Esophagus muscularis mucosa (tissue), 4 donors: ENCODE data around the gene CD55. TPM values are rescaled to one million over a fixed set of nuclear protein-coding genes. Genes with fewer than 3 reads are reported as not detected.

ENCODE experiments used
- DNase-seq: peaks from one replicate; pipeline ENCODE4 v3.0.0-alpha.2; 2017; ENCODE audit errors: extremely low spot score
- H3K27ac ChIP-seq, 4 donors: fragments of 200-600 bp; sonication (generic); replicated peaks in 1 of 4; 1 replicate in 3 of 4; 2 replicates in 1 of 4; pipeline ENCODE4 v1.5.1; 2016 to 2019; ENCODE audit warnings: mild to moderate bottlenecking in 1 of 4
- H3K27me3 ChIP-seq, 4 donors: fragments of 200-600 bp; sonication (generic); one replicate each; pipeline versions ENCODE4 v1.5.1 to v1.6.0; 2016 to 2019
- H3K36me3 ChIP-seq, 4 donors: fragments of 200-600 bp; sonication (generic); one replicate each; pipeline ENCODE4 v1.5.1; 2016 to 2019
- H3K4me1 ChIP-seq, 4 donors: fragments of 200-600 bp; sonication (generic); one replicate each; pipeline ENCODE4 v1.5.1; 2016 to 2019
- H3K4me3 ChIP-seq, 4 donors: fragments of 200-600 bp; sonication (generic); 1 replicate in 2 of 4; 2 replicates in 2 of 4; pipeline ENCODE4 v1.5.1; 2016 to 2019; ENCODE audit warnings: mild to moderate bottlenecking in 4 of 4, moderate library complexity in 1 of 4
- H3K9me3 ChIP-seq, 4 donors: fragments of 200-600 bp; sonication (generic); 1 replicate in 3 of 4; 2 replicates in 1 of 4; pipeline ENCODE4 v1.5.1; 2016 to 2019
- EP300 ChIP-seq: sonication (generic); formaldehyde crosslinking; IDR thresholded peaks from one replicate; pipeline ENCODE4 v1.6.1; 2017; ENCODE audit warnings: antibody characterized with exemption
- POLR2A ChIP-seq: fragments of 450-650 bp; IDR thresholded peaks from one replicate; pipeline ENCODE4 v1.6.1; 2017; ENCODE audit warnings: antibody characterized with exemption, moderate library complexity, mild to moderate bottlenecking, low read depth
- POLR2AphosphoS5 ChIP-seq, 2 donors: sonication (generic); formaldehyde crosslinking; IDR thresholded peaks; one replicate each; pipeline ENCODE4 v1.6.1; 2017; ENCODE audit warnings: antibody characterized with exemption in 2 of 2
- WGBS: methylation state at CpG from one replicate; pipeline ENCODE4 v1.1.5; 2018; 5-methylcytosine and 5-hydroxymethylcytosine counted together
- intact Hi-C: fragments of 100-400 bp; cut with DNase I; formaldehyde crosslinking; loops from one replicate; pipeline ENCODE4 v1.15.1; 2023
- total RNA-seq, 4 donors: library from RNA; depleted of rRNA; stranded (reverse); fragments of >200 nt; gene quantifications; one replicate each; pipeline versions ENCODE4 v1.1.0 to v1.2.1, GENCODE V29; 2016
- TF ChIP-seq, protein P1 (sequence below), 3 experiments: fragments of 200-600 bp in 2 of 3; fragments of 450-650 bp in 1 of 3; sonication (generic) in 2 of 3; IDR thresholded peaks; one replicate each; pipeline ENCODE4 v1.5.1; 2017 to 2019; ENCODE audit warnings: antibody characterized with exemption in 3 of 3, mild to moderate bottlenecking in 2 of 3, moderate library complexity in 1 of 3

The CD55 gene
- total RNA-seq, 4 donors from 2014 or later, result 27.8 to 77.0 (median 47.4) TPM

- intact Hi-C loops, result loop anchor here (5.0 kb wide), 1 partner anchor 328 kb away; no protein-coding TSS in a partner anchor
- no peak for DNase-seq
- H3K4me3 ChIP-seq, result no peak overlapping the region
- H3K36me3 ChIP-seq, result no peaks in the 10 kb centered on the region
- H3K27me3 ChIP-seq, result peaks cover 0 to 3% (median 0%) of the 10 kb centered on the region in 4 donors
- H3K27ac ChIP-seq, result no peak overlapping the region
- no peaks in the 10 kb centered on the region for H3K9me3 ChIP-seq
- H3K4me1 ChIP-seq, result no peaks in the 10 kb centered on the region
- WGBS, result 72% methylated on average over 6 of the region's 6 CpGs
- TF ChIP-seq POLR2AphosphoS5 (IDR thresholded peaks at IDR 0.05), result no peak
- TF ChIP-seq, protein P1, sequence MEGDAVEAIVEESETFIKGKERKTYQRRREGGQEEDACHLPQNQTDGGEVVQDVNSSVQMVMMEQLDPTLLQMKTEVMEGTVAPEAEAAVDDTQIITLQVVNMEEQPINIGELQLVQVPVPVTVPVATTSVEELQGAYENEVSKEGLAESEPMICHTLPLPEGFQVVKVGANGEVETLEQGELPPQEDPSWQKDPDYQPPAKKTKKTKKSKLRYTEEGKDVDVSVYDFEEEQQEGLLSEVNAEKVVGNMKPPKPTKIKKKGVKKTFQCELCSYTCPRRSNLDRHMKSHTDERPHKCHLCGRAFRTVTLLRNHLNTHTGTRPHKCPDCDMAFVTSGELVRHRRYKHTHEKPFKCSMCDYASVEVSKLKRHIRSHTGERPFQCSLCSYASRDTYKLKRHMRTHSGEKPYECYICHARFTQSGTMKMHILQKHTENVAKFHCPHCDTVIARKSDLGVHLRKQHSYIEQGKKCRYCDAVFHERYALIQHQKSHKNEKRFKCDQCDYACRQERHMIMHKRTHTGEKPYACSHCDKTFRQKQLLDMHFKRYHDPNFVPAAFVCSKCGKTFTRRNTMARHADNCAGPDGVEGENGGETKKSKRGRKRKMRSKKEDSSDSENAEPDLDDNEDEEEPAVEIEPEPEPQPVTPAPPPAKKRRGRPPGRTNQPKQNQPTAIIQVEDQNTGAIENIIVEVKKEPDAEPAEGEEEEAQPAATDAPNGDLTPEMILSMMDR (IDR thresholded peaks at IDR 0.05), result peak; percentile 62 to 73 (median 67)
Observed at GRCh38 chr1:207404849-207405525, 83.5 kb downstream of the CD55 start.

GRCh38 chr1:207405814-207406213, 84.3 kb downstream of the CD55 start:
- Histone ChIP-seq H3K27me3 (peaks cover 0 to 3% (median 0%) of the 10 kb centered on the region in 4 donors), H3K9me3 (no peaks in the 10 kb centered on the region), H3K4me3 (no peak overlapping the region), H3K27ac (no peak overlapping the region), H3K36me3 (no peaks in the 10 kb centered on the region), H3K4me1 (no peaks in the 10 kb centered on the region)
- no peak for TF ChIP-seq EP300
- TF ChIP-seq, protein P1 (IDR thresholded peaks at IDR 0.05), result no peak
- TF ChIP-seq POLR2AphosphoS5 (IDR thresholded peaks at IDR 0.05), result no peak
- TF ChIP-seq POLR2A, result no peak
- intact Hi-C loops, result loop anchor here (5.0 kb wide), 1 partner anchor 329 kb away; no protein-coding TSS in a partner anchor
- DNase-seq, result no peak

DNA sequence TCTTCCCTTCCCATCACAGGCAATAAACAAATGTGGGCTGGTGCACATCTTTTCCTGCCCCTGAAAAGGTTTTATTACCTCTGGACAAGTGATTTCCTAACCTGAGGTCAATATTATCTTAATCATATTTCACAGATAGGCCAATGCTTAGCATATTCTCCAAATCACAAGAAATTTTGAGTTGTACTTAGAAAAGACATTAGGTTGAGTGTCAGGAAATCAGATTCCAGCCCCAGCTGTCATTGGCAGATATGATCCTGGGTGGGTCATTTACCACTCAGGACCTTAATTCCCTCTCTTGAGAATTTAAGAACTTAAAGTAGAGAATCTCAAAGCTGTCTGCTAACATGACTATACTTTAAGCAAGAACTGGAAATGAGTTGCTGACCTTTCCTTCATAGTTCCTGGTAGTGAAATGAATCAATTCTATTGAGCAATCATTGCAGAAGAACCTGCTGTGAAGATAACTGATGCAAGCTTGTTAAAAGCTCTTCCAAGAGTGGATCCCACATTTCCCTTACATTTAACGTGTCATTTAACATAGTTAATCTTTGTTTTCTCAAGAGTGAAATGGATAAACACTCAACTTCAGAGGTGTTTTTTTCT, 86.3 kb downstream of the CD55 start:
- Histone ChIP-seq H3K9me3 (no peaks in the 10 kb centered on the region), H3K27ac (no peak overlapping the region), H3K27me3 (peaks cover 0 to 3% (median 0%) of the 10 kb centered on the region in 4 donors), H3K4me3 (no peak overlapping the region), H3K4me1 (no peaks in the 10 kb centered on the region), H3K36me3 (no peaks in the 10 kb centered on the region)
- no peak for DNase-seq
- WGBS, result 27% methylated on average over 1 of the region's 1 CpG
- intact Hi-C loops, result loop anchor here (5.0 kb wide), 1 partner anchor 330 kb away; no protein-coding TSS in a partner anchor
- TF ChIP-seq, protein P1 (IDR thresholded peaks at IDR 0.05), result no peak
- TF ChIP-seq POLR2A (no peak), POLR2AphosphoS5 (IDR thresholded peaks at IDR 0.05) (no peak), EP300 (no peak)

Other genes with a start within 250 kb of the CD55 start
- gene C4BPB, start 232.8 kb upstream of the CD55 start, total RNA-seq, result 1 to 10 TPM in 1 of 4 donors, under 1 TPM in 2, not detected in 1; 0.34 to 1.7 (median 0.50) TPM
- gene C4BPA, start 217.4 kb upstream of the CD55 start, total RNA-seq, result under 1 TPM in 2 of 4 donors, not detected in 2; under 0.01 to 0.52 TPM
- under 1 TPM in 2 of 4 donors, not detected in 2; 0.06 to 0.33 TPM for gene CR2, start 132.7 kb downstream of the CD55 start, total RNA-seq
- gene CR1, start 174.5 kb downstream of the CD55 start, total RNA-seq, result 10 to 100 TPM in 1 of 4 donors, 1 to 10 TPM in 2, under 1 TPM in 1; 0.92 to 12.1 (median 2.6) TPM